ENCODE data around the gene TBC1D4. TPM values are rescaled to one million over a fixed set of nuclear protein-coding genes. Genes with fewer than 3 reads are reported as not detected.
A peak's percentile ranks its signal among the peaks of the same experiment; 100 is the strongest.

The TBC1D4 gene
- total and polyA plus RNA-seq, 7 donors = 5.4 to 15.0 (median 7.8) TPM

DNA sequence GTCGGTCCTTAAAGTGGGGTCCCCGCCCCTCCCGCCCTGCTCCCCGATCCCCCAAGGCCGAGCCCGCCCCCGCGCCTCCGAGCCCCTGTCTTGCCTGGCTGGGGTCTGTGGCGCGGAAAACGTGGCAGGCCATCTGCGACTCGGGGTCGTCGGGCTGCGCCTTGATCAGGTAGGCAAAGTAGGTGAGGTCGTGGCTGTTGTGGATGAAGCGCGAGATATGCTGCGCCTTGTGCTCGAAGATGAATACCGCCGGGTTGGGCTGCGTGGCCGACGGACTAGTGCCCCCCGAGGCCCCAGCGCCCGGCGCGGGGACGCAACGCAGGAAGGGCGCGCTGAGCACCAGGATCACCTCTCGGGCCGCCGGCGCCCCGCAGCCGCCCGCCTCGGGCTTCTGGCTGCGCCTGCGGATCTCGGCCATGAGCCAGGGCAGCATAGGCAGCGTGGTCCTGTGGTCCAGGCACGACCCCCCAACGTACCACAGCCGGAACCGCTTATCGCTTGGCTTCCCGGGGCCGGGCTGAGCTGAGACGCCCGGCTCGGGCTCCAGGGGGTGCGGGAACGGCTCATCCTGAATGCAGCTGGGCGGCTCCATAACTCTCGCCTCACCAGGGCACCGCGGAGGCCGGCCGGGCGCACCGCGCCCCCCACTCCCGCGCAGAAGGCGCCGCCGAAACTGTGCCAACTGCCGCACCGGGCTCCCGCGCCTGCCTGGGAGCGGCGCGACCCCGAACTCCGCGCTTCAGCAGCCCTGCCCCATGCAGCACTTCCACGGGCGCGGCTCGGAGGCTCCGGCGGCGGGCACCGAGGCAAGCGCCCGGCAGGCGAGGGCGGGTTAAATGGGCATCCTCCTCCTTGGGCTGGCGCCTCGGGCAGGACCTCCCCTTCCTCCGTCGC is 546 bp downstream of the TBC1D4 start:
- peak overlapping the region; percentile 64 to 94 (median 84) for H3K4me3 ChIP-seq
- peak overlapping the region; percentile 76 to 84 (median 81) for H3K27ac ChIP-seq
- no peaks in the 10 kb centered on the region for H3K36me3 ChIP-seq
- no peaks in the 10 kb centered on the region for H3K9me3 ChIP-seq
- peaks cover 0 to 16% (median 13%) of the 10 kb centered on the region in 4 donors for H3K4me1 ChIP-seq
- intact Hi-C loops (cut with DNase I) = loop anchor here (1.0 to 2.0 kb wide), 2 partner anchors 68 to 109 kb away; partner anchors contain the start of gene UCHL3
- WGBS, 2 donors = 0% methylated on average over 100 of the region's 100 CpGs
- peak; percentile 69 for DNase-seq
- H3K27me3 ChIP-seq = no peaks in the 10 kb centered on the region
- no peak for TF ChIP-seq POLR2AphosphoS5 (IDR thresholded peaks at IDR 0.05)
- TF ChIP-seq, protein P1, sequence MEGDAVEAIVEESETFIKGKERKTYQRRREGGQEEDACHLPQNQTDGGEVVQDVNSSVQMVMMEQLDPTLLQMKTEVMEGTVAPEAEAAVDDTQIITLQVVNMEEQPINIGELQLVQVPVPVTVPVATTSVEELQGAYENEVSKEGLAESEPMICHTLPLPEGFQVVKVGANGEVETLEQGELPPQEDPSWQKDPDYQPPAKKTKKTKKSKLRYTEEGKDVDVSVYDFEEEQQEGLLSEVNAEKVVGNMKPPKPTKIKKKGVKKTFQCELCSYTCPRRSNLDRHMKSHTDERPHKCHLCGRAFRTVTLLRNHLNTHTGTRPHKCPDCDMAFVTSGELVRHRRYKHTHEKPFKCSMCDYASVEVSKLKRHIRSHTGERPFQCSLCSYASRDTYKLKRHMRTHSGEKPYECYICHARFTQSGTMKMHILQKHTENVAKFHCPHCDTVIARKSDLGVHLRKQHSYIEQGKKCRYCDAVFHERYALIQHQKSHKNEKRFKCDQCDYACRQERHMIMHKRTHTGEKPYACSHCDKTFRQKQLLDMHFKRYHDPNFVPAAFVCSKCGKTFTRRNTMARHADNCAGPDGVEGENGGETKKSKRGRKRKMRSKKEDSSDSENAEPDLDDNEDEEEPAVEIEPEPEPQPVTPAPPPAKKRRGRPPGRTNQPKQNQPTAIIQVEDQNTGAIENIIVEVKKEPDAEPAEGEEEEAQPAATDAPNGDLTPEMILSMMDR (IDR thresholded peaks at IDR 0.05) = no peak

DNA sequence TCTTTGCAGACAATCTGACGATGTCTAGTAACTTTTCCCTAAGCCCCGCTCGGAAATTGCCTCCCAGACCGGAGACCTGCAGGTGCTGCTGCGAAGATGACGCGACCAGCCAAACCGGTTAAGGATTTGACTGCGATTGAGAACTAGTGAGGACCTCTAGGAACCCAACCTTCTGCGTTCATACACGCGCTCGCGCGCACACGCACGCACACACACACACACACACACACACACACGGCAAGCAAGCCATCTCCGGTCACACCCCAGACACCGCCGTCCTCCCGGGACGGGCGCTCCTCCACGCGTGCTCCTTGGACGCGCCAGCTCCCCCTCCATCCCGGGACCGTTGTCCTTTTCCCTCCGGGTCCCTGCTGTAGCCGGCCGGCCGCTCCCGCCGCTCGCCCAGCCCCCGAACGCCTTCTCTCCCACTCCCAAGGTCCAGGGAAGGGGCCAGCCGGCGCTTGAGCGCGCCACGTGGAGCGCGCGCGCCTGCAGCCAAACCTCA is 1.2 kb downstream of the TBC1D4 start:
- Histone ChIP-seq H3K36me3 (no peaks in the 10 kb centered on the region), H3K27ac (peak overlapping the region; percentile 76 to 84 (median 81)), H3K9me3 (no peaks in the 10 kb centered on the region), H3K27me3 (no peaks in the 10 kb centered on the region), H3K4me3 (peak overlapping the region; percentile 64 to 94 (median 84)), H3K4me1 (peaks cover 0 to 16% (median 13%) of the 10 kb centered on the region in 4 donors)
- intact Hi-C loops (cut with DNase I) = no loop called here
- peak; percentile 67 for DNase-seq
- WGBS, 2 donors = 1% methylated on average over 48 of the region's 48 CpGs
- TF ChIP-seq, protein P1 (IDR thresholded peaks at IDR 0.05) = no peak
- no peak for TF ChIP-seq EP300 (IDR thresholded peaks at IDR 0.05)
- TF ChIP-seq POLR2A (IDR thresholded peaks at IDR 0.05) = no peak
- no peak for TF ChIP-seq POLR2AphosphoS5 (IDR thresholded peaks at IDR 0.05)

DNA sequence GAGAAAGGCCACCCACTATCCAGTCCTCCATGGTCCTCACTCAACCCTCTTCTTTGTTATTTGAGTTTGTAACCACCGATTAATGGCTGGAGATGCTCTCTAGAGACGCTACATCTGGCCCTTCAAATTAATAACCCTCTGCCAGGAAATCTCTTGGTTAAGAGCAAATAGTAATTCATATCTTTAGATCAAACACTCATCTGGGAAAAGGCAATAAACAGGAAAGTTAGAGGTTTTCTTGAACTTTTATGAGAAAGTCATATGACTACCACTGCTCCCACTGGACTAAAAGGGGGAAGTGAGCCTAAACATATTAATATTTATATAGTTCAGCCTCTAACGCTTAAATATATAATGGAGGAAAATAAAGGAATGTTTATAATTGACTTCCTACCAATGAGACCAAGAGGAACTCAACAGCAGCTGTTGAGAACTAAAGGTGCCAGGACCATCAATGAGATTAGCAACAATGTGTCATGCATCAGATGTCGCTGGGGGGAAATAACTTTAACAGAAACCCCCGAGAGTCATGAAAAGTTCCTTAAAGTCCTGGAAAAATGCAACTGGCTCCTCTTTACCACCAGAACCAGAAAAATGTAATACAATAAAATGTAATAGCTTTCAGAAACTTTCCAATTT is 2.7 kb downstream of the TBC1D4 start:
- DNase-seq = no peak
- Histone ChIP-seq H3K36me3 (no peaks in the 10 kb centered on the region), H3K9me3 (no peaks in the 10 kb centered on the region), H3K4me1 (peaks cover 0 to 16% (median 13%) of the 10 kb centered on the region in 4 donors), H3K27ac (no peak overlapping the region), H3K27me3 (no peaks in the 10 kb centered on the region), H3K4me3 (no peak overlapping the region)
- intact Hi-C loops (cut with DNase I) = no loop called here
- 63 to 84% methylated on average over 5 of the region's 5 CpGs for WGBS, 2 donors
- TF ChIP-seq EP300 (IDR thresholded peaks at IDR 0.05) = no peak
- no peak for TF ChIP-seq POLR2AphosphoS5 (IDR thresholded peaks at IDR 0.05)
- TF ChIP-seq, protein P1 (IDR thresholded peaks at IDR 0.05) = no peak
- no peak for TF ChIP-seq POLR2A (IDR thresholded peaks at IDR 0.05)

DNA sequence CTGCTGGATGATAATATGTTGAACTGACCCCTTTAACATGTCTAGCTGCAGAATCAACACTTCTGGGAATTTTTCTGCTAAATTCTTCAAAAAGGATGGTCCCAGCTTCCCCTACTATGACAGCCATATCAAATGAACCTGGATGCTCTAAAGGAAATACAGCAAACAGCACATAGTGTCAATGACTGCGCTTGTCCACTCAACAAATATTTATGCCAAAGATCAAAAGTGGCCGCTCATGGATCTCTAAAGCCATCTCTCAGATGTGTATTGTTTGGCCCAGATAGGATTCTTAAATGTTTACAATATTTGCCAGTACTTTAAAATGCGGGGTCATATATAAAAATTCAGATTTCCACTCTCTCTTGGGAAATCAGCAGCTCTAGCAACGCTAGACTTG is 3.3 kb downstream of the TBC1D4 start:
- no peak for TF ChIP-seq POLR2AphosphoS5 (IDR thresholded peaks at IDR 0.05)
- TF ChIP-seq, protein P1 (IDR thresholded peaks at IDR 0.05) = no peak
- no peak for TF ChIP-seq EP300 (IDR thresholded peaks at IDR 0.05)
- TF ChIP-seq POLR2A (IDR thresholded peaks at IDR 0.05) = no peak
- WGBS, 2 donors = 96% methylated on average over 4 of the region's 4 CpGs
- Histone ChIP-seq H3K36me3 (no peaks in the 10 kb centered on the region), H3K4me1 (peaks cover 0 to 16% (median 13%) of the 10 kb centered on the region in 4 donors), H3K4me3 (no peak overlapping the region), H3K27me3 (no peaks in the 10 kb centered on the region), H3K27ac (no peak overlapping the region), H3K9me3 (no peaks in the 10 kb centered on the region)
- DNase-seq = no peak
- intact Hi-C loops (cut with DNase I) = no loop called here
